ENCODE data around the gene VASN.

The VASN gene

GRCh38 chr16:4372001-4372577 lies 441 bp downstream of the VASN start:
- H3K4me3 ChIP-seq (ENCODE audit: low read length): peak overlapping the region; percentile 56

GRCh38 chr16:4372578-4373355 lies 1.1 kb downstream of the VASN start:
- H3F3A ChIP-seq (ENCODE audit: control insufficient read depth, insufficient read depth): no peaks in the 10 kb centered on the region
- H3K9me2 ChIP-seq (replicated peaks; ENCODE audit: control insufficient read depth, low read length): no peaks in the 10 kb centered on the region
- H4K20me1 ChIP-seq (ENCODE audit: control insufficient read depth, insufficient read depth, low read depth, low read length): peaks cover 19% of the 10 kb centered on the region
- peaks cover 5% of the 10 kb centered on the region for H3K27me3 ChIP-seq (ENCODE audit: control insufficient read depth, low read length)
- TF ChIP-seq EZH2phosphoT487 (IDR thresholded peaks at IDR 0.05; ENCODE audit: borderline replicate concordance, low read length): no peak
- no peak for TF ChIP-seq CTCF (IDR thresholded peaks at IDR 0.05; ENCODE audit: low read depth, low read length, poor library complexity, severe bottlenecking)
- H3K4me3 ChIP-seq (ENCODE audit: low read length): peak overlapping the region; percentile 56
- H3K79me2 ChIP-seq (ENCODE audit: control insufficient read depth, low read length): no peaks in the 10 kb centered on the region
- H3K27ac ChIP-seq (ENCODE audit: low read depth, low read length): no peak overlapping the region
- no peaks in the 10 kb centered on the region for H3K36me3 ChIP-seq (ENCODE audit: control insufficient read depth, low read length)
- H3K9me3 ChIP-seq (ENCODE audit: control insufficient read depth, insufficient read depth, low read length): no peaks in the 10 kb centered on the region
- H3K4me2 ChIP-seq (ENCODE audit: low read length): peak overlapping the region; percentile 60
- peaks cover 35% of the 10 kb centered on the region for H3K4me1 ChIP-seq (ENCODE audit: control insufficient read depth, low read length)

More at GRCh38 chr16:4372001-4372577, 441 bp downstream of the VASN start:
- no peaks in the 10 kb centered on the region for H3F3A ChIP-seq (ENCODE audit: control insufficient read depth, insufficient read depth)
- no peaks in the 10 kb centered on the region for H3K79me2 ChIP-seq (ENCODE audit: control insufficient read depth, low read length)
- peak overlapping the region; percentile 60 for H3K4me2 ChIP-seq (ENCODE audit: low read length)
- peaks cover 19% of the 10 kb centered on the region for H4K20me1 ChIP-seq (ENCODE audit: control insufficient read depth, insufficient read depth, low read depth, low read length)
- no peaks in the 10 kb centered on the region for H3K9me2 ChIP-seq (replicated peaks; ENCODE audit: control insufficient read depth, low read length)
- H3K4me1 ChIP-seq (ENCODE audit: control insufficient read depth, low read length): peaks cover 35% of the 10 kb centered on the region
- H3K27ac ChIP-seq (ENCODE audit: low read depth, low read length): no peak overlapping the region
- peaks cover 4% of the 10 kb centered on the region; the same call in 1 of the 2 replicates for H3K36me3 ChIP-seq (ENCODE audit: control insufficient read depth, low read length)
- TF ChIP-seq CTCF (IDR thresholded peaks at IDR 0.05; ENCODE audit: low read depth, low read length, poor library complexity, severe bottlenecking): no peak
- TF ChIP-seq EZH2phosphoT487 (IDR thresholded peaks at IDR 0.05; ENCODE audit: borderline replicate concordance, low read length): no peak
- no peaks in the 10 kb centered on the region for H3K9me3 ChIP-seq (ENCODE audit: control insufficient read depth, insufficient read depth, low read length)
- H3K27me3 ChIP-seq (ENCODE audit: control insufficient read depth, low read length): peaks cover 5% of the 10 kb centered on the region

- Histone ChIP-seq H3F3A (ENCODE audit: control insufficient read depth, insufficient read depth) (no peaks in the 10 kb centered on the region), H3K4me1 (ENCODE audit: control insufficient read depth, low read length) (peaks cover 35% of the 10 kb centered on the region), H3K36me3 (ENCODE audit: control insufficient read depth, low read length) (no peaks in the 10 kb centered on the region), H4K20me1 (ENCODE audit: control insufficient read depth, insufficient read depth, low read depth, low read length) (peaks cover 19% of the 10 kb centered on the region), H3K4me3 (ENCODE audit: low read length) (no peak overlapping the region), H3K9me3 (ENCODE audit: control insufficient read depth, insufficient read depth, low read length) (no peaks in the 10 kb centered on the region), H3K79me2 (ENCODE audit: control insufficient read depth, low read length) (no peaks in the 10 kb centered on the region), H3K27ac (ENCODE audit: low read depth, low read length) (no peak overlapping the region), H3K4me2 (ENCODE audit: low read length) (peak overlapping the region; percentile 60), H3K27me3 (ENCODE audit: control insufficient read depth, low read length) (peaks cover 5% of the 10 kb centered on the region), H3K9me2 (replicated peaks; ENCODE audit: control insufficient read depth, low read length) (no peaks in the 10 kb centered on the region)
- TF ChIP-seq CTCF (IDR thresholded peaks at IDR 0.05; ENCODE audit: low read depth, low read length, poor library complexity, severe bottlenecking) (no peak), EZH2phosphoT487 (IDR thresholded peaks at IDR 0.05; ENCODE audit: borderline replicate concordance, low read length) (no peak)
These were observed 1.8 kb downstream of the VASN start for GRCh38 chr16:4373356-4373908.

Measured in DOHH2 (cell line).